ENCODE data around the gene SCAPER.
A peak's percentile ranks its signal among the peaks of the same experiment; 100 is the strongest.
"Not testable (repeated sequence)": the region's sequence is repeated elsewhere in the genome, so short reads cannot be mapped to it uniquely, and the experiment has no call there.

Gene SCAPER

GRCh38 chr15:76334438-76335306 lies 570.5 kb downstream of the SCAPER start:
- no peak for DNase-seq

DNA sequence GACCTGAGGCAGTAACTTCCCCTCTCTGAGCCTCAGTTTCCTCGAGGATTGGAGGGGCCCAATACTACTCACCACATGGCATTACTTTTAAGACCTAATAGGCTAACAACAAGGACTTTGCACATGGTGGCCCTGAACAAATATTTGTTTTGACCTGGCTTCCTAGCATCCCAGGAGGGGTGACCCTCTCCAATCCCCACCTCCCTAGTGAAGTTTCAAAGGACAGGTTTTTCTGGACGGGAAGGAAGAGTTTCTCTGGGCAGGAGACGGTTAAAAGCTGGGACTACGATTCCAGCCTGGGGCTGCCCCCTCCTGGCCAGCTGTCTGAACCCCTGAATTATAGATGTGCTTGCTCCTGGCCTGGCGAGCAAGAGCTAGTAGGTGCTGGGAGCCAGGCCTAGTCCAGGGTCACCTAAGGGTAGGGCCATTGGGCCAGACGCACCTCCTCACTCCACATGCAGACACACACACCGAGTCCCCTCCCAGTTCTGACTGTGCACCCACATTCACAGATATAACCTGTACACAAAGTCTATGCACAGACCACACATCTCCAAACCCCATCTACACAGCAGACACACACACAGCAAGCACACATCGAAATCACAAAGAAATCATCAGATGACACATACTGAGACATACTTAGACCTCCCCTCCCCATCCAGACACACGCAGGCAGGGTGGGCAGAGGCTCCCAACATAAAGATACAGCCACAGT lies 571.3 kb downstream of the SCAPER start:
- DNase-seq = no peak

GRCh38 chr15:76333309-76333708 lies 571.8 kb downstream of the SCAPER start:
- DNase-seq = no peak

GRCh38 chr15:76332796-76333195 lies 572.3 kb downstream of the SCAPER start:
- no peak for DNase-seq

DNA sequence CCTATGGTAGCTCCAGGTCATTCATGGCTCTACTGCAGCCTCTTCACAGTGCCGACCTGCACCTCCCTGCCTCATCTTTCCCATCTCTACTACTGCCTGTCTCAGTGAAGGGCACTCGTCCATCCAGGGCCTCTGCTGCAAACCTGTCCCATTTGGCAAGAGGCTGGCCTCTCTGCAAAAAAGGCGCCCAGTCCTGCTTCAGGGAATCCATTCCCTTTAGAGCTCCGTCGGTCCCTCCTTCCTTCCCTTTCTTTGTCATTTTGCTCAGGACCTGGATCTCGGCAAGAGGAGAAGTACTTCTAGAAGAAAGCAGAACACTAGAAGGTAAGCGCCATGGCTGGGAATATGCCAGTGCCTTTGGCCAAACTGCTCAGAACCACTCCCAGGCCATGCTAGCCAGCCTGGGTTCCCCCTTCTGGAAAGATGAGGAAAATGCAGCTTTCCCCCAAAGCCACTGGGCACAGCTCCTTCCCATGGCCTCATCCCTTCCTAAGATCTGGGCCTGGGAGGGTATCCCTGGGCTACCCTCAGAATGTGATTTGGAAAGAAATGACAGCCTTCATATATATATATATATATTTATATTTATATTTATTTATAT lies 575.0 kb downstream of the SCAPER start:
- no peak for DNase-seq

DNA sequence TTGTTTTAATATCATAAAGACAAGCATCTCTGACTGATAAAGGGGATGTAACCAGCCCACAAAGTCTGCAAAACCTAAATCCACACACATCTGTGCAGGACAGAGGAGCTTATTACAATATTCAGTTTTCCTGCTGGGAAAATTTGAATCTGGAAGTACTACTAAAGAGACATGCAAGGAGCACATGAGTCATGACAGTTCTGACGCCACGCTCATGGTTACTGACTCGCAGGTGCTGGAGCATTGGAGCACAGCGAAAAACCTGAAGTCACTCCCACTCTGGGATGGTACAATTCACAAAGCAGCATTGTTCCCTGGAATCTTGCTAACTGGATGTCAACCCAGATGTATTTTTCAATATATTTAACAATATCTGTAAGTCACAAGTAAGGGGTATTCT lies 576.2 kb downstream of the SCAPER start:
- no peak for DNase-seq

- DNase-seq = no peak
These were observed 576.9 kb downstream of the SCAPER start for GRCh38 chr15:76328106-76328696.

GRCh38 chr15:76327191-76328105 lies 577.7 kb downstream of the SCAPER start:
- no peak for DNase-seq

GRCh38 chr15:76325704-76326103 lies 579.4 kb downstream of the SCAPER start:
- no peak for DNase-seq

- DNase-seq = no peak
These were observed 581.1 kb downstream of the SCAPER start for GRCh38 chr15:76324066-76324465.

GRCh38 chr15:76321602-76322001 lies 583.5 kb downstream of the SCAPER start:
- DNase-seq = no peak

DNA sequence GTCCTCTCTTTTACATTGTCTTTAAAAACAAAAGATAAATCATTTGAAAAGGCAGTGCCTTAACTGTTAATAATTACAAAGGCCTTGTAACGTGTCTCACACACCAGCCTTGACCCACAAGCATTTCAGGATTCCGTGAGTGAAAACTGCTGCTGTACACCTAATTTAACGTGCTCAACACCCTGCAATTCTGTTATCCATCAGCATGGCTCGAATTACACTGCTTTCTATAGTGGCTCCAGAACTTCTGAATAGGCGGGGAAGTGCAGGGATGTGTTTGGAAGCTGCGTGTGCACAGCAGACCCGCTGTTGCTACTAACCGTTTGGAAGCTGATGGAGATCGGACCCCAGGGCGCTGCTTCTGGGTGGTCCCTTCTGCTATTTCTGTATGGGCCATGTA lies 584.0 kb downstream of the SCAPER start:
- DNase-seq = no peak

DNA sequence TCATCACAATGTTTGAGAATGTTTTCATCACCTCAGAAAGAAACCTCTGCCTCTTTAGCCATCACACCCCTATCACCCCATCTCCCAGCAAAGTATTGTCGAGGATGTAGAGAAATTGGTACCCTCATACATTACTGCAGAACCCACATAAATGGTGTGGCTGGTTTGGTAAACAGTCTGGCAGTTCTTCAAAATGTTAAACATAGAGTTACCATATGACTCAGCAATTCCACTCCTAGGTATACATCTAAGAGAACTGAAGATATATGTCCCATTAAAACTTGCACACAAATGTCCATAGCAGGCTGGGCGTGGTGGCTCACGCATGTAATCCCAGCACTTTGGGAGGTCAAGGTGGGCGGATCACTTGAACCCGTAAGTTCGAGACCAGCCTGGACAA lies 585.1 kb downstream of the SCAPER start:
- DNase-seq = no peak

DNA sequence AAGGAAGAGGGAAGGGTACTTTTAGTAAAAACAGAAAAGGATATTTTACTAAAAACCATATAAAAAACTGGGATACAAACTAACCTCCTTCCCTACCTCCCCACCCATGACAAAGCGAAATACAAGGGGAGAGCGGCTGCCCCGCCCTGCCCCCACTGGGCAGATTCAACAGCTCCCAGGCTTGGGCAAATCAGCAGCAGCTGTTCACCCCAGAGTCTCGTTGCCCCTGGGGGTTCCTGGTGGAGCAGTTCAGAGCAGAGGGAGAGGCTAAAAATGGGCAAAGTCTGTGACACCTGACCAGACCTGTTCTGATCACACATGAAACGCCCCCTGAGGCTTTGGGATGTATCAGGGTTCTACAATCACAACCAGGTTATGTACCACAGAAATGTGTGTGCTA lies 591.4 kb downstream of the SCAPER start:
- no peak for DNase-seq

DNA sequence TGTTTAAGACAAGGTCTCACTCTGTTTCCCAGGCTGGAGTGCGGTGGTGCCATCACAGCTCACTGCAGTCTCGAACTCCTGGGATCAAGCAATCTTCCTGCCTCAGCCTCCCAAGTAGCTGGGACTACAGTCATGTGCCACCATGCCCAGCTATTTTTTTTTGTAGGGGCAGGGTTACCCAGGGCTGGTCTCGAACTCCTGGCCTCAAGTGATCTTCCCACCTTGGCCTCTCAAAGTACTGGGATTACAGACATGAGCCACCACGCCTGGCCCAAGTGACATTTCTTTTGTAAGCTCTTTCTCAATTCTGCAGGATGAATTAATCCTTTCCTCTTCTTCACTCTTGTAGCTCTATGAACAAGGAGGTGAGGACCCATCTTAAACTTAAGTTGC lies 592.0 kb downstream of the SCAPER start:
- not testable (repeated sequence) for DNase-seq

DNA sequence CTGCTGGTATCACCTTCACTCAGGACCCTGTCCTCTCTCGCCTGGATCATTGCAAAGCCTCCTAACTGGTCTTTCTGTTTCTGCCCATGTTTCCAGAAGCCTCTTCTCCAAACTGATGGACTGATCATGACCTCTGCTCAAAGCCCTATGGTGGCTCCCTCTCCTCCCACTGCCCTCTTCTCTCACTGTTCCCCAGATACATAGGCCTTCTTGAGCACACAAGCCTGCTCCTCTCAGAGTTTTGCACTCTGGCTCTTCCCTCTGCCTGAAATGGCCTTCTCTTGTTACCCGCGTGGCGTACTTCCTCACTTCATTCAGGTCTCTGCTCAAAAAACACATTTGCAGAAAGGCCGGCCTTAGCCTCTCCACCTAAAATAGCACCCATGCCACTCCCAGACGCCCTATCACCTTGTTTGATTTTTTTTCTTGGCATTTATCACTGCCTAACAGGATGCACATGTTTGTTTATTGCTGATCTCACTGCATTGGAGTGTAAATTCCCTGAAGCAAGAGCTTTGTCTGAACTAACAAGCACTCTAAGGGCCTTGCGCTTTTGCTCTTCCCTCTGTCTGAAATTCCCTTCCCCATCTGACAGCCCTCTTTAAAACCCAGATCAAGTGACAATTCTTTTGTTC lies 592.5 kb downstream of the SCAPER start:
- DNase-seq = no peak

DNA sequence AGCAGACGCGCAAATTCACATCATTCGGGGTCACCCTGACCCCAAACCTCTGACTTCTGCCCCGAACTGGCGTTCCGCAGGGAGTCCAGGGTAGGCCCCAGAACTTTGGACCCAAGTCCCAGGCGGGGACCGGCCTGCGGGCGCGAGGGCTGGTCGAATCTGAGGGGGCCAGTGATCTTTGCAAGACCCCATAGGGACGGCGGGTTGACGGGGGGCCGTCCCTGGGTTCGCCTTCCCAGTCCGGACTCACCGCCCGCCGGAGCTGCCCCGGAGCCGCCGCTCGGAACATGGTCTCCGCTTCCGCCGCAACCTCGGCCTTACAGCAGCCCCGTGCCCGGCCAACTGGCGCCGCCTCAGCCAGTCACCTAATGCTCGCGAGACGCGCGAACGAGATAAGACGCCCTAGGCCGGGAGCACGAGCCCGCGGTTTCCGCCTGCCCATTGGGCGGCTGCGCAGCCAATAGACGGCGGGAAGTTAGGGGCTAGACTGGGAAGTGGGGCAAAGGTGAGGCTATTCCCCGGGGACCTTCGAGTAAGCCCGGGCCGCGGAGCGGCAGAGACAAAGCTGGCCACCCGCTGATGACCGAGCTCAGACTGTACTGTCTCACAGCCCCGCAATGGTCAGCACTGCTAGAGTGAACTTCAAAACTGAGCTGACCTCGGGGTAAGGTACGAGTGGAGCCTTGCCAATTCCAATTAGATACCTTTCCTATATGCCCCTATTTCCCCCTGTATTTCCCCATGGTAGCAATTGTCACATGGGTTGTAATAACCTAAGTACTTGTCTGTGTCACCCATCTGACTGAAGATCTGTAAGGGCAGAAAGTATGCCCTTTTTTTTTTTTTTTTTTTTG lies 593.8 kb downstream of the SCAPER start, which contains the start of gene ETFA:
ETFA (minus strand) TSS at position 370 of the 854 bp plus-strand sequence; CDS start at position 289, 81 bp downstream.
- DNase-seq = peak; percentile 81

- DNase-seq = no peak
These were observed 594.6 kb downstream of the SCAPER start for GRCh38 chr15:76310475-76311099.

DNA sequence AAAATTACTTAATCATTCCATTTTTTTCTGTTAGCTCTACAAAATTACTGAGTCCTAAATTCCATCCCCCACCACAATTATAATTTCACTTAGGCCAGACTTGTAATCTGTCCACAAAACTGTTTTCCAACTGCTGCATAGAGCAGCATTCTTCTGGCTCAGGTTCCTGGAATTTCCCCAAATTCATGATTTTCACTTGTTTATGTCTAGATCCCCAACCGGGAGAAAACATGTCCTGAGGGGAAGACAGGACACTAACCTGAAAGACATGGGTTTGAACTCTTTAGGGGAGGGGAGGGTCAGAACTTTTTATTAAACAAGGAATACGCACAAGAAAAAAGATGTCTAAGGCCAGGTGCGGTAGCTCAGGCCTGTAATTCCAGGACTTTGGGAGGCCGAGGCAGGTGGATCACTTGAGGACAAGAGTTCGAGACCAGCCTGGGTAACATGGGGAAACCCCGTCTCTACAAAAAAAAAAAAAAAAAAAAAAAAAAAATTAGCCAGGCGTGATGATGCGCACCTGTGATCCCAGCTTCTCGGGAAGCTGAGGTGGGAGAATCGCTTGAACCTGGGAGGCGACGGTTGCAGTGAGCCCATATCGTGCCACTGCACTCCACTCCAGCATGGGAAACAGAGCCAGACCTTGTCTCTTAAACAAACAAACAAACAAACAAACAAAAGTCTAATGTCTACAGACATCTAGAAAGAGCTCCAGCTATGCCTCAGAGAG lies 595.4 kb downstream of the SCAPER start:
- DNase-seq = no peak

DNA sequence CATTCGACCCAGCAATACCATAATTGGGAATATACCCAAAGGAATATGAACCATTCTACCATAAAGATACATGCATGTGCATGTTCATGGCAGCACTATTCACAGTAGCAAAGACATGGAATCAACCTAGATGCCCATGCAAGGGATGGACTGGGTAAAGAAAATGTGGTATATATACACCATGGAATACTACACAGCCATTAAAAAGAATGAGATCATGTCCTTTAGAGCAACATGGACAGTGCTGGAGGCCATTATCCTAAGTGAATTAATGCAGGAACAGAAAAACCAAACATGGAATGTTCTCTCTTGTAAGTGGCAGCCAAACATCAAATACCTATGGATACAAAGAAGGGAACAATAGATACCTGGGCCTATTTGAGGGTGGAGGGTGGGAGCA lies 601.2 kb downstream of the SCAPER start:
- no peak for DNase-seq
